HepG2 (cell line): Measurements from ENCODE around the gene NCOA4.
"Not testable (repeated sequence)": the region's sequence is repeated elsewhere in the genome, so short reads cannot be mapped to it uniquely, and the experiment has no call there.

Experiments used
- ADNP ChIP-seq: sonication (generic); formaldehyde crosslinking; IDR thresholded peaks from 2 replicates; pipeline ENCODE4 v1.4.0; 2020; ENCODE audit warnings: missing genetic modification reagents
- CTCF ChIP-seq: sonication (generic); formaldehyde crosslinking; IDR thresholded peaks from 2 replicates; pipeline ENCODE4 v1.5.0; 2020; ENCODE audit warnings: mild to moderate bottlenecking, missing genetic modification reagents, moderate library complexity
- ELK4 ChIP-seq: sonication (generic); formaldehyde crosslinking; IDR thresholded peaks from 2 replicates; pipeline ENCODE4 v1.9.0; 2021; ENCODE audit warnings: missing genetic modification reagents, borderline replicate concordance
- FOXA1 ChIP-seq, 2 experiments: fragments of 450-650 bp in 1 of 2; sonication (generic) in 1 of 2; formaldehyde crosslinking in 1 of 2; IDR thresholded peaks; 2 replicates each; pipeline versions ENCODE4 v1.4.0 to v1.6.1; 2016 to 2020; ENCODE audit warnings: missing genetic modification reagents in 1 of 2
- GTF2F1 ChIP-seq: fragments of 150-350 bp; IDR thresholded peaks from 2 replicates; pipeline ENCODE4 v1.6.1; 2014; ENCODE audit warnings: low read length
- MYC ChIP-seq: sonication (generic); formaldehyde crosslinking; IDR thresholded peaks from 2 replicates; pipeline ENCODE4 v1.9.0; 2021; ENCODE audit warnings: missing genetic modification reagents, borderline replicate concordance
- RBAK ChIP-seq: sonication (generic); formaldehyde crosslinking; IDR thresholded peaks from 2 replicates; pipeline ENCODE4 v1.5.1; 2020; ENCODE audit warnings: mild to moderate bottlenecking, missing genetic modification reagents
- RELA ChIP-seq: sonication (generic); formaldehyde crosslinking; IDR thresholded peaks from 2 replicates; pipeline ENCODE4 v1.4.0; 2020; ENCODE audit warnings: missing genetic modification reagents
- SP4 ChIP-seq: sonication (generic); formaldehyde crosslinking; IDR thresholded peaks from 2 replicates; pipeline ENCODE4 v1.8.1; 2023; ENCODE audit warnings: mild to moderate bottlenecking, missing genetic modification reagents
- TBL1XR1 ChIP-seq: fragments of 150-350 bp; IDR thresholded peaks from 2 replicates; pipeline ENCODE4 v1.6.1; 2014; ENCODE audit warnings: borderline replicate concordance, low read length; ENCODE audit not compliant: partially characterized antibody
- U2AF2 ChIP-seq: fragments of 200-400 bp; formaldehyde crosslinking; IDR thresholded peaks from 2 replicates; pipeline ENCODE4 v1.6.1; 2017; ENCODE audit warnings: low read depth, mild to moderate bottlenecking, low read length
- TF ChIP-seq, protein P1 (sequence below): sonication (generic); formaldehyde crosslinking; conservative IDR thresholded peaks from 2 replicates; pipeline ENCODE4 v1.4.0; 2020; ENCODE audit warnings: mild to moderate bottlenecking, missing genetic modification reagents, moderate library complexity

GRCh38 chr10:45974041-45974440 lies 56.4 kb downstream of the NCOA4 start:
- not testable (repeated sequence) for TF ChIP-seq MYC (CRISPR knock-in tag); ELK4; RBAK (CRISPR knock-in tag); CTCF (CRISPR knock-in tag); RELA (CRISPR knock-in tag); U2AF2; ADNP (CRISPR knock-in tag); FOXA1 (IDR thresholded peaks at IDR 0.05); FOXA1 (CRISPR knock-in tag; IDR thresholded peaks at IDR 0.05); SP4 (CRISPR knock-in tag); TBL1XR1; GTF2F1
- TF ChIP-seq, protein P1, sequence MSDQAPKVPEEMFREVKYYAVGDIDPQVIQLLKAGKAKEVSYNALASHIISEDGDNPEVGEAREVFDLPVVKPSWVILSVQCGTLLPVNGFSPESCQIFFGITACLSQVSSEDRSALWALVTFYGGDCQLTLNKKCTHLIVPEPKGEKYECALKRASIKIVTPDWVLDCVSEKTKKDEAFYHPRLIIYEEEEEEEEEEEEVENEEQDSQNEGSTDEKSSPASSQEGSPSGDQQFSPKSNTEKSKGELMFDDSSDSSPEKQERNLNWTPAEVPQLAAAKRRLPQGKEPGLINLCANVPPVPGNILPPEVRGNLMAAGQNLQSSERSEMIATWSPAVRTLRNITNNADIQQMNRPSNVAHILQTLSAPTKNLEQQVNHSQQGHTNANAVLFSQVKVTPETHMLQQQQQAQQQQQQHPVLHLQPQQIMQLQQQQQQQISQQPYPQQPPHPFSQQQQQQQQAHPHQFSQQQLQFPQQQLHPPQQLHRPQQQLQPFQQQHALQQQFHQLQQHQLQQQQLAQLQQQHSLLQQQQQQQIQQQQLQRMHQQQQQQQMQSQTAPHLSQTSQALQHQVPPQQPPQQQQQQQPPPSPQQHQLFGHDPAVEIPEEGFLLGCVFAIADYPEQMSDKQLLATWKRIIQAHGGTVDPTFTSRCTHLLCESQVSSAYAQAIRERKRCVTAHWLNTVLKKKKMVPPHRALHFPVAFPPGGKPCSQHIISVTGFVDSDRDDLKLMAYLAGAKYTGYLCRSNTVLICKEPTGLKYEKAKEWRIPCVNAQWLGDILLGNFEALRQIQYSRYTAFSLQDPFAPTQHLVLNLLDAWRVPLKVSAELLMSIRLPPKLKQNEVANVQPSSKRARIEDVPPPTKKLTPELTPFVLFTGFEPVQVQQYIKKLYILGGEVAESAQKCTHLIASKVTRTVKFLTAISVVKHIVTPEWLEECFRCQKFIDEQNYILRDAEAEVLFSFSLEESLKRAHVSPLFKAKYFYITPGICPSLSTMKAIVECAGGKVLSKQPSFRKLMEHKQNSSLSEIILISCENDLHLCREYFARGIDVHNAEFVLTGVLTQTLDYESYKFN (CRISPR knock-in tag), result not testable (repeated sequence)
